HepG2 (cell line): ENCODE data around the gene TMTC1.

ENCODE experiments used
- EEA1 ChIP-seq: sonication (generic); formaldehyde crosslinking; IDR thresholded peaks from 2 replicates; pipeline ENCODE4 v1.5.1; 2020; ENCODE audit warnings: mild to moderate bottlenecking, missing genetic modification reagents, borderline replicate concordance
- FOXK2 ChIP-seq: fragments of 450-650 bp; IDR thresholded peaks from 2 replicates; pipeline ENCODE4 v1.6.1; 2016
- HHEX ChIP-seq: IDR thresholded peaks from 2 replicates; pipeline ENCODE4 v1.6.1; 2016; ENCODE audit warnings: control low read depth
- MEIS1 ChIP-seq: sonication (generic); formaldehyde crosslinking; IDR thresholded peaks from 2 replicates; pipeline ENCODE4 v1.9.0; 2021; ENCODE audit warnings: mild to moderate bottlenecking, missing genetic modification reagents, moderate library complexity, borderline replicate concordance
- RAD21 ChIP-seq: fragments of 450-650 bp; formaldehyde crosslinking; IDR thresholded peaks from 2 replicates; pipeline ENCODE4 v1.5.0; 2020; ENCODE audit warnings: mild to moderate bottlenecking
- SMAD9 ChIP-seq: sonication (generic); formaldehyde crosslinking; IDR thresholded peaks from 2 replicates; pipeline ENCODE4 v1.5.1; 2020; ENCODE audit warnings: mild to moderate bottlenecking, missing genetic modification reagents
- SMARCE1 ChIP-seq: fragments of 450-650 bp; IDR thresholded peaks from 2 replicates; pipeline ENCODE4 v1.6.1; 2017; ENCODE audit warnings: borderline replicate concordance
- TAF1 ChIP-seq: sonication (generic); formaldehyde crosslinking; IDR thresholded peaks from 2 replicates; pipeline ENCODE4 v1.4.0; 2020; ENCODE audit warnings: missing genetic modification reagents
- ZBTB7B ChIP-seq: sonication (generic); formaldehyde crosslinking; IDR thresholded peaks from 2 replicates; pipeline ENCODE4 v1.4.0; 2020; ENCODE audit warnings: missing genetic modification reagents
- TF ChIP-seq, protein P1 (sequence below): sonication (generic); formaldehyde crosslinking; IDR thresholded peaks from 2 replicates; pipeline ENCODE4 v1.4.0; 2020; ENCODE audit warnings: missing genetic modification reagents
- TF ChIP-seq, protein P2 (sequence below): sonication (generic); formaldehyde crosslinking; IDR thresholded peaks from 2 replicates; pipeline ENCODE4 v1.4.0; 2020; ENCODE audit warnings: missing genetic modification reagents, mild to moderate bottlenecking, borderline replicate concordance
- TF ChIP-seq, protein P3 (sequence below): sonication (generic); formaldehyde crosslinking; IDR thresholded peaks from 2 replicates; pipeline ENCODE4 v1.5.0; 2020; ENCODE audit warnings: mild to moderate bottlenecking, missing genetic modification reagents, moderate library complexity

DNA sequence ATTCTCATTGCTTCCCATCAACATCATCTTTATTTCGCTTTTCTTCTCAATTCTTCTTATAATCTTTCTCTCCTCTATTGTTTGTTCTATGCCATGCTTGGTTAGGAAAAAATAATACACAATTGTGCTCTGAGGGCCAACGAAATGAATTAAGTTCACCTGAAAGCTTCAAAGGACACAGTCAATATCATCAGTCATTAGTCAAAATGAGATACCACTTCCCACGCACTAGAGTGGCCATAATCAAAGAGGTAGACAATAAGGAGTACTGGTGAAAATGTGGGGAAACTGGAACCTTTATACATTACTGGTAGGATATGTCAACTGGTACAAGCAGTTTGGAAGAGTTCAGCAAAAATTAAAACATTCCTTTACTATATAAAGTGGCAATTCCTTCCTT, 91.5 kb downstream of the TMTC1 start:
- TF ChIP-seq, protein P1, sequence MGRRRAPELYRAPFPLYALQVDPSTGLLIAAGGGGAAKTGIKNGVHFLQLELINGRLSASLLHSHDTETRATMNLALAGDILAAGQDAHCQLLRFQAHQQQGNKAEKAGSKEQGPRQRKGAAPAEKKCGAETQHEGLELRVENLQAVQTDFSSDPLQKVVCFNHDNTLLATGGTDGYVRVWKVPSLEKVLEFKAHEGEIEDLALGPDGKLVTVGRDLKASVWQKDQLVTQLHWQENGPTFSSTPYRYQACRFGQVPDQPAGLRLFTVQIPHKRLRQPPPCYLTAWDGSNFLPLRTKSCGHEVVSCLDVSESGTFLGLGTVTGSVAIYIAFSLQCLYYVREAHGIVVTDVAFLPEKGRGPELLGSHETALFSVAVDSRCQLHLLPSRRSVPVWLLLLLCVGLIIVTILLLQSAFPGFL (CRISPR knock-in tag), result no peak
- TF ChIP-seq, protein P2, sequence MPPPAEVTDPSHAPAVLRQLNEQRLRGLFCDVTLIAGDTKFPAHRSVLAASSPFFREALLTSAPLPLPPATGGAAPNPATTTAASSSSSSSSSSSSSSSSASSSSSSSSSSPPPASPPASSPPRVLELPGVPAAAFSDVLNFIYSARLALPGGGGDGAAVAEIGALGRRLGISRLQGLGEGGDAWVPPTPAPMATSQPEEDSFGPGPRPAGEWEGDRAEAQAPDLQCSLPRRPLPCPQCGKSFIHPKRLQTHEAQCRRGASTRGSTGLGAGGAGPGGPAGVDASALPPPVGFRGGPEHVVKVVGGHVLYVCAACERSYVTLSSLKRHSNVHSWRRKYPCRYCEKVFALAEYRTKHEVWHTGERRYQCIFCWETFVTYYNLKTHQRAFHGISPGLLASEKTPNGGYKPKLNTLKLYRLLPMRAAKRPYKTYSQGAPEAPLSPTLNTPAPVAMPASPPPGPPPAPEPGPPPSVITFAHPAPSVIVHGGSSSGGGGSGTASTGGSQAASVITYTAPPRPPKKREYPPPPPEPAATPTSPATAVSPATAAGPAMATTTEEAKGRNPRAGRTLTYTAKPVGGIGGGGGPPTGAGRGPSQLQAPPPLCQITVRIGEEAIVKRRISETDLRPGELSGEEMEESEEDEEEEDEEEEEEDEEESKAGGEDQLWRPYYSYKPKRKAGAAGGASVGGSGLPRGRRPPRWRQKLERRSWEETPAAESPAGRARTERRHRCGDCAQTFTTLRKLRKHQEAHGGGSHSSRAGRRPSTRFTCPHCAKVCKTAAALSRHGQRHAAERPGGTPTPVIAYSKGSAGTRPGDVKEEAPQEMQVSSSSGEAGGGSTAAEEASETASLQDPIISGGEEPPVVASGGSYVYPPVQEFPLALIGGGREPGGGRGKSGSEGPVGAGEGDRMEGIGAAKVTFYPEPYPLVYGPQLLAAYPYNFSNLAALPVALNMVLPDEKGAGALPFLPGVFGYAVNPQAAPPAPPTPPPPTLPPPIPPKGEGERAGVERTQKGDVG (CRISPR knock-in tag), result no peak
- TF ChIP-seq ZBTB7B (no peak), RAD21 (CRISPR knock-in tag) (no peak), TAF1 (CRISPR knock-in tag) (no peak), EEA1 (CRISPR knock-in tag) (no peak), MEIS1 (CRISPR knock-in tag) (no peak), SMAD9 (CRISPR knock-in tag) (no peak), HHEX (no peak), FOXK2 (no peak), SMARCE1 (no peak)
- TF ChIP-seq, protein P3, sequence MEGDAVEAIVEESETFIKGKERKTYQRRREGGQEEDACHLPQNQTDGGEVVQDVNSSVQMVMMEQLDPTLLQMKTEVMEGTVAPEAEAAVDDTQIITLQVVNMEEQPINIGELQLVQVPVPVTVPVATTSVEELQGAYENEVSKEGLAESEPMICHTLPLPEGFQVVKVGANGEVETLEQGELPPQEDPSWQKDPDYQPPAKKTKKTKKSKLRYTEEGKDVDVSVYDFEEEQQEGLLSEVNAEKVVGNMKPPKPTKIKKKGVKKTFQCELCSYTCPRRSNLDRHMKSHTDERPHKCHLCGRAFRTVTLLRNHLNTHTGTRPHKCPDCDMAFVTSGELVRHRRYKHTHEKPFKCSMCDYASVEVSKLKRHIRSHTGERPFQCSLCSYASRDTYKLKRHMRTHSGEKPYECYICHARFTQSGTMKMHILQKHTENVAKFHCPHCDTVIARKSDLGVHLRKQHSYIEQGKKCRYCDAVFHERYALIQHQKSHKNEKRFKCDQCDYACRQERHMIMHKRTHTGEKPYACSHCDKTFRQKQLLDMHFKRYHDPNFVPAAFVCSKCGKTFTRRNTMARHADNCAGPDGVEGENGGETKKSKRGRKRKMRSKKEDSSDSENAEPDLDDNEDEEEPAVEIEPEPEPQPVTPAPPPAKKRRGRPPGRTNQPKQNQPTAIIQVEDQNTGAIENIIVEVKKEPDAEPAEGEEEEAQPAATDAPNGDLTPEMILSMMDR (CRISPR knock-in tag), result no peak
